ENCODE results near the gene DNAJC13.
"Not testable (repeated sequence)": the region's sequence is repeated elsewhere in the genome, so short reads cannot be mapped to it uniquely, and the experiment has no call there.

Gene DNAJC13

GRCh38 chr3:132549169-132549568 lies 131.9 kb downstream of the DNAJC13 start:
- no peak for DNase-seq

GRCh38 chr3:132549890-132550578 lies 132.7 kb downstream of the DNAJC13 start:
- DNase-seq: no peak

- DNase-seq: no peak
Measured at GRCh38 chr3:132550579-132551305, 133.4 kb downstream of the DNAJC13 start.

GRCh38 chr3:132553826-132554225 lies 136.5 kb downstream of the DNAJC13 start:
- no peak for DNase-seq

GRCh38 chr3:132554437-132554836 lies 137.1 kb downstream of the DNAJC13 start:
- DNase-seq: no peak

- no peak for DNase-seq
Measured at GRCh38 chr3:132555306-132556035, 138.2 kb downstream of the DNAJC13 start.

- DNase-seq: not testable (repeated sequence)
Measured at GRCh38 chr3:132556036-132556386, 138.7 kb downstream of the DNAJC13 start.

- DNase-seq: no peak
Measured at GRCh38 chr3:132556508-132557159, 139.3 kb downstream of the DNAJC13 start.

GRCh38 chr3:132561003-132561402 lies 143.7 kb downstream of the DNAJC13 start:
- no peak for DNase-seq

GRCh38 chr3:132563420-132564069 lies 146.2 kb downstream of the DNAJC13 start:
- DNase-seq: no peak

GRCh38 chr3:132564070-132564465 lies 146.8 kb downstream of the DNAJC13 start:
- DNase-seq: no peak

- DNase-seq: no peak
Measured at GRCh38 chr3:132568422-132568821, 151.1 kb downstream of the DNAJC13 start.

GRCh38 chr3:132569153-132569552 lies 151.9 kb downstream of the DNAJC13 start:
- DNase-seq: no peak

GRCh38 chr3:132569580-132569979 lies 152.3 kb downstream of the DNAJC13 start:
- DNase-seq: no peak

GRCh38 chr3:132570016-132570415 lies 152.7 kb downstream of the DNAJC13 start:
- no peak for DNase-seq

GRCh38 chr3:132573797-132574211 lies 156.5 kb downstream of the DNAJC13 start:
- no peak for DNase-seq

- DNase-seq: no peak
Measured at GRCh38 chr3:132587401-132587800, 170.1 kb downstream of the DNAJC13 start.
